Esophagus muscularis mucosa (tissue), 4 donors: Measurements from ENCODE around the gene PPL. TPM values are rescaled to one million over a fixed set of nuclear protein-coding genes. Genes with fewer than 3 reads are reported as not detected.

Source experiments
- DNase-seq: peaks from one replicate; pipeline ENCODE4 v3.0.0-alpha.2; 2017; ENCODE audit errors: extremely low spot score
- H3K27ac ChIP-seq, 4 donors: fragments of 200-600 bp; sonication (generic); replicated peaks in 1 of 4; 1 replicate in 3 of 4; 2 replicates in 1 of 4; pipeline ENCODE4 v1.5.1; 2016 to 2019; ENCODE audit warnings: mild to moderate bottlenecking in 1 of 4
- H3K27me3 ChIP-seq, 4 donors: fragments of 200-600 bp; sonication (generic); one replicate each; pipeline versions ENCODE4 v1.5.1 to v1.6.0; 2016 to 2019
- H3K36me3 ChIP-seq, 4 donors: fragments of 200-600 bp; sonication (generic); one replicate each; pipeline ENCODE4 v1.5.1; 2016 to 2019
- H3K4me1 ChIP-seq, 4 donors: fragments of 200-600 bp; sonication (generic); one replicate each; pipeline ENCODE4 v1.5.1; 2016 to 2019
- H3K4me3 ChIP-seq, 4 donors: fragments of 200-600 bp; sonication (generic); 1 replicate in 2 of 4; 2 replicates in 2 of 4; pipeline ENCODE4 v1.5.1; 2016 to 2019; ENCODE audit warnings: mild to moderate bottlenecking in 4 of 4, moderate library complexity in 1 of 4
- H3K9me3 ChIP-seq, 4 donors: fragments of 200-600 bp; sonication (generic); 1 replicate in 3 of 4; 2 replicates in 1 of 4; pipeline ENCODE4 v1.5.1; 2016 to 2019
- CTCF ChIP-seq, 3 experiments: fragments of 200-600 bp in 2 of 3; fragments of 450-650 bp in 1 of 3; sonication (generic) in 2 of 3; IDR thresholded peaks; one replicate each; pipeline ENCODE4 v1.5.1; 2017 to 2019; ENCODE audit warnings: antibody characterized with exemption in 3 of 3, mild to moderate bottlenecking in 2 of 3, moderate library complexity in 1 of 3
- EP300 ChIP-seq: sonication (generic); formaldehyde crosslinking; IDR thresholded peaks from one replicate; pipeline ENCODE4 v1.6.1; 2017; ENCODE audit warnings: antibody characterized with exemption
- POLR2A ChIP-seq: fragments of 450-650 bp; IDR thresholded peaks from one replicate; pipeline ENCODE4 v1.6.1; 2017; ENCODE audit warnings: antibody characterized with exemption, moderate library complexity, mild to moderate bottlenecking, low read depth
- POLR2AphosphoS5 ChIP-seq, 2 donors: sonication (generic); formaldehyde crosslinking; IDR thresholded peaks; one replicate each; pipeline ENCODE4 v1.6.1; 2017; ENCODE audit warnings: antibody characterized with exemption in 2 of 2
- WGBS: methylation state at CpG from one replicate; pipeline ENCODE4 v1.1.5; 2018; 5-methylcytosine and 5-hydroxymethylcytosine counted together
- intact Hi-C: fragments of 100-400 bp; cut with DNase I; formaldehyde crosslinking; loops from one replicate; pipeline ENCODE4 v1.15.1; 2023
- total RNA-seq, 4 donors: library from RNA; depleted of rRNA; stranded (reverse); fragments of >200 nt; gene quantifications; one replicate each; pipeline versions ENCODE4 v1.1.0 to v1.2.1, GENCODE V29; 2016

The PPL gene
- total RNA-seq, 4 donors from 2014 or later = 36.3 to 78.4 (median 57.4) TPM

DNA sequence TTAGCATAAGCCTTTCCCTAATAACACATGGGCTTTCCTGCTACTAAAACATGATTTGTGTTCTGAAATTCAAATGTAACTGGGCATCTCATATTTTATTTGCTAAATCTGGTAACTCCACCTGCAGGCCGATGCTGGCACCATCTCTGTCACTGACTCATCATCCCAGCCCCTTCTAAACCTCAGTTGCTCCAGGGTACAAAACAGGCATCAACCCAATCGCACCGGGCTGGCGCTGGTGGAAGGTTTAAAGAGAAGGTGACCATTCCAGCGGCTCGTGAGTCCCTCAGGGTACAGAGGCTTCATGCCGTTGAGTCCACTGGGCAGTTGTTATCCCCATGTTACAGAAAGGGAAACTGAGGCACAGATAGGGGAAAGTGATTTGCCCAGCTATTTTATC, 27.1 kb downstream of the PPL start:
- WGBS = 96% methylated on average over 7 of the region's 7 CpGs
- no peak for TF ChIP-seq EP300
- TF ChIP-seq POLR2AphosphoS5 (IDR thresholded peaks at IDR 0.05) = no peak
- no peak for TF ChIP-seq CTCF (IDR thresholded peaks at IDR 0.05)
- TF ChIP-seq POLR2A = no peak
- no peak overlapping the region for H3K4me3 ChIP-seq
- H3K9me3 ChIP-seq = no peaks in the 10 kb centered on the region
- H3K27ac ChIP-seq = no peak overlapping the region
- no peaks in the 10 kb centered on the region for H3K36me3 ChIP-seq
- intact Hi-C loops = no loop called here
- H3K27me3 ChIP-seq = no peaks in the 10 kb centered on the region
- DNase-seq = no peak
- H3K4me1 ChIP-seq = no peaks in the 10 kb centered on the region

- WGBS = 97% methylated on average over 4 of the region's 5 CpGs
- Histone ChIP-seq H3K9me3 (no peaks in the 10 kb centered on the region), H3K27ac (no peak overlapping the region), H3K4me1 (no peaks in the 10 kb centered on the region), H3K4me3 (no peak overlapping the region), H3K36me3 (peaks cover 0 to under 1% (median 0%) of the 10 kb centered on the region in 4 donors), H3K27me3 (no peaks in the 10 kb centered on the region)
- no peak for DNase-seq
- no peak for TF ChIP-seq POLR2AphosphoS5 (IDR thresholded peaks at IDR 0.05)
- TF ChIP-seq POLR2A = no peak
- no peak for TF ChIP-seq EP300
- TF ChIP-seq CTCF (IDR thresholded peaks at IDR 0.05) = no peak
- intact Hi-C loops = no loop called here
These were observed 28.0 kb downstream of the PPL start for GRCh38 chr16:4908854-4909401.

DNA sequence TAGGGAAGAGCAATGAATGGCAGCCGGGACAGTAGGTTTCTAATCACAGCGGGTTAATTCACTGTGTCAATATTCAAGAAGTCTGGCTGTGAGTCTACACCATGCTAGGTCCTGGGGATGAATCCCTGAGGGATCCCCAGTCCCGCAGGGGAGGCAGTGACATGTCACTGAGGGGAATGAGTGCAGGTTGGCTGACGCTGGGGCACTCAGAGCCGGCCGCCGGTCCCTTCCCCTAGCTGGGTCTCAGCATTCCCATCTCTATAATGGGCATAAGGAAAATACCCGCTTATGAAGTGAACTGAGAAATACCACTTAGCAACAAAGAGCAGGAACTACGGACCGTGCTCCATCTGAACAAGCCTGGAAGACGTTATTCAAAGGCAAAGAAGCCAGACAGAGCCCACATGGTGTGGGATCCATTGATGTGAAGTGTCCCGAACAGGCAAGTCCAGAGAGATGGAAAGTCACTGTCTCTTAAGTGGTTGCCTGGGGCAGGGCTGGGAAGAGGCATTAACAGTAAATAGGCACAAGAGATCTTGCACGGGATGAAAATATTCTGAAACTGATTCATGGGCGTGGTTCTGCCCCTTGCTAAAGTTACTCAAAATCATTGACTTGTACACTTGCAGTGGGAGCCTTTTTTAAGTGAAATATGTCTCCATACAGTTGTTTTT, 31.9 kb downstream of the PPL start:
- Histone ChIP-seq H3K36me3 (peaks cover 0 to 23% (median 0%) of the 10 kb centered on the region in 4 donors), H3K27me3 (peaks cover 0 to 3% (median 0%) of the 10 kb centered on the region in 4 donors), H3K27ac (no peak overlapping the region), H3K4me1 (no peaks in the 10 kb centered on the region), H3K9me3 (no peaks in the 10 kb centered on the region), H3K4me3 (no peak overlapping the region)
- 84% methylated on average over 14 of the region's 14 CpGs for WGBS
- DNase-seq = no peak
- intact Hi-C loops = no loop called here
- TF ChIP-seq POLR2A (no peak), EP300 (no peak), CTCF (IDR thresholded peaks at IDR 0.05) (no peak), POLR2AphosphoS5 (IDR thresholded peaks at IDR 0.05) (no peak)

DNA sequence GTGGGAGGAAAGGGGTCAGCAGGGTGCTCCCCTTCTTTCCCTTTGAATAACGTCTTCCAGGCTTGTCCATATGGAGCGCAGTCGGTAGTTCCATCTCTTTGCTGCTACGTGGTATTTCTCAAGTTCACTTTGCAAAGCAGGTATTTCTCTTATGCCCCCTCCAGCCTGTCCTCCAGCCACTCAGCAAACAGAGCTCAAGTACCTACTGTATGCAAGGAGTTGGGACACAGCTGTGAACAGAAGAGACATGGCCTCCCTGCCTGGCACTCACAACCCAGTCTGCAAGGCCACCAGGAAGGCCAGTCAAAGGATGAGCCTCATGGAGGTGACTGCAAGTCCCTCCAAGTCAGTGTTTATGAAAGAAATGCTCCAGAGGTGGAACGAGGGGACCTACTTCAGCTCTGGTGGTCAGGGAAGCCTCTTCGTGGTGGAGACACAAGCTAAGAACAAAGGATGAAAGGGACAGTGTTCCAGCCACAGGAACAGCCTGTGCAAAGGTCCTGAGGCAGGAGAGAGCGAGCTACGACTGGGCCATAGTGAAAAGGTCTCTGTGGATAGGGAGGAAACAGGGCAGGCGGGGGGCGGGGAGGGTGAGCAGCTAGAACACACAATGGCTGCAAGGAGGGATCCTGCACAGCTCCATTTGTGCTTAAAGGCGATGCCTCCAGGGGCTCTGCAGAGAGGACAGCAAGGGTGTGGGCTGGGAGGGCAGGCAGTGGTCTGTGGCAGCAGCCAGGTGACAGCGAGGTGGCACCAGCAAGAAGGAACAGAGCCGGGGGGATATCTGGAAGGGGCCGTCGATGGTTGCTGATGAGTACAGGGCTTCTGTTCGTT, 32.6 kb downstream of the PPL start:
- no peak for DNase-seq
- H3K9me3 ChIP-seq = no peaks in the 10 kb centered on the region
- 83% methylated on average over 16 of the region's 16 CpGs for WGBS
- no peak overlapping the region for H3K4me3 ChIP-seq
- TF ChIP-seq CTCF (IDR thresholded peaks at IDR 0.05) (no peak), EP300 (no peak), POLR2A (no peak)
- H3K27ac ChIP-seq = no peak overlapping the region
- intact Hi-C loops = no loop called here
- H3K4me1 ChIP-seq = no peaks in the 10 kb centered on the region
- peaks cover 0 to 30% (median under 1%) of the 10 kb centered on the region in 4 donors for H3K36me3 ChIP-seq
- peaks cover 0 to 3% (median 0%) of the 10 kb centered on the region in 4 donors for H3K27me3 ChIP-seq
